ENCODE results near the gene SLMAP. TPM values are rescaled to one million over a fixed set of nuclear protein-coding genes. Genes with fewer than 3 reads are reported as not detected.
"Not testable (repeated sequence)": the region's sequence is repeated elsewhere in the genome, so short reads cannot be mapped to it uniquely, and the experiment has no call there.

Gene SLMAP
- total RNA-seq, 1 donor: 44.1 TPM

- DNase-seq (ENCODE audit: low read depth): no peak
- H3K4me3 ChIP-seq (ENCODE audit: low read depth, low read length): no peak overlapping the region
- TF ChIP-seq CTCF (IDR thresholded peaks at IDR 0.05; ENCODE audit: insufficient read depth, low read length): no peak
Measured at GRCh38 chr3:57794951-57795350, 38.8 kb downstream of the SLMAP start.

DNA sequence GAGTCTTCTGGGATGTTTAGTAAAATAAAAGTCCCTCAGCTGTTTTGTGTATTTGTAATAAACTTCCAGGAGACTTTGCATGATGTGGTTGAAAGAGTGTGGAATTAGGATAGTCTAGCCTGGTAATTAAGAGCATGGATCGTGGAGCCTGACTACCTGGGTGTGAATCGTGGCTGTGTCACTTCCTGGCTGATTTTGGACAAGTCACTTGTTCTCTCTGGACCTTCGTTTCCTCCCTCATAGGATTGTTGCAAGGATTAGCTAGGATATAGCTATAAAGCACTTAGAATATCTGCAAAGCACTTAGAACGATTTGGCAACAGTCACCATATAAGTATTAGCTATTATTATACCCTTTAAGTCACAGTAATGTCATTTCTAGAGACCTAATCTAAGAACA lies 40.2 kb downstream of the SLMAP start:
- no peak for TF ChIP-seq CTCF (IDR thresholded peaks at IDR 0.05; ENCODE audit: insufficient read depth, low read length)
- H3K4me3 ChIP-seq (ENCODE audit: low read depth, low read length): no peak overlapping the region
- DNase-seq (ENCODE audit: low read depth): no peak

GRCh38 chr3:57797701-57798487 lies 41.8 kb downstream of the SLMAP start:
- DNase-seq (ENCODE audit: low read depth): no peak
- no peak for TF ChIP-seq CTCF (IDR thresholded peaks at IDR 0.05; ENCODE audit: insufficient read depth, low read length)
- H3K4me3 ChIP-seq (ENCODE audit: low read depth, low read length): no peak overlapping the region

DNA sequence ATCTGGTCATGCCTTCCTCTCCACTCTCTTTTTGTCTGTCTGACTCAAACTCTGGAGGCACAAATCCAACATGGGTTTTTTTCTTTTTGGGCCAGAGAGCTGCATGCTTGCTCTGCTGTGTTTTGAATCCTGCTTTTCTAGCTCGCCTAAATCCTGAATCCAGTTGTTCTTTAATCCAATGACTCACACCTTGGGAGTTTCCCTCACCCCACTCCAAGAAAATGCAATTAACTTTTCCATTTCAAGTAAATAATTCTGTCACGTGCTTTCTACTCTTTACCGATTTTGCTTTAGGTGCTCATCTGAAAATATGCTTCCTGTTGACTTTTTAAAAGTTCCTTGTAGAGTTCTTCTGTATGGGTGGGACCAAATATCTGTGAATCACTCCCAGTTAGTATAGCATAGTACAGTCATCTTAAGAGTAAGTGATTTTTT lies 47.6 kb downstream of the SLMAP start:
- H3K4me3 ChIP-seq (ENCODE audit: low read depth, low read length): peak overlapping the region; percentile 34
- peak; percentile 95 for DNase-seq (ENCODE audit: low read depth)
- no peak for TF ChIP-seq CTCF (IDR thresholded peaks at IDR 0.05; ENCODE audit: insufficient read depth, low read length)

DNA sequence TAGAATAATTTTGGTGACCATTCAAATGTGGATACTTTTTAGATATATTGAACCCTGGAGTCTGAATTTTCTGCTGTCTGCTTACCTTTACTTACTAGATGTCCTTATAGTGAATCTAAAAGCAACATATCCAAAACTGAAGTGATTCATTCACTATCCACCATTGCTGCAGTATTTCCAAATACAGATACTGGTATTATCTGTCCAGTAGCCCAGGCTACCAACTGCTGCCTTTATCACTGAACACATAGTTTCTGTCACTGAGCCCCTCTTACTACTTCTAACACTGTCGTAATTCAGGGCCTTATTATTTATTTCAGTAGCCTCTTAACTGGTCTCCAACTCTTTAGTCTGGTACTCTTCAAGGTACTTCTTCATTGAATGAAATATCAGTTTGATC lies 49.2 kb downstream of the SLMAP start:
- no peak for DNase-seq (ENCODE audit: low read depth)
- no peak overlapping the region for H3K4me3 ChIP-seq (ENCODE audit: low read depth, low read length)
- TF ChIP-seq CTCF (IDR thresholded peaks at IDR 0.05; ENCODE audit: insufficient read depth, low read length): no peak

DNA sequence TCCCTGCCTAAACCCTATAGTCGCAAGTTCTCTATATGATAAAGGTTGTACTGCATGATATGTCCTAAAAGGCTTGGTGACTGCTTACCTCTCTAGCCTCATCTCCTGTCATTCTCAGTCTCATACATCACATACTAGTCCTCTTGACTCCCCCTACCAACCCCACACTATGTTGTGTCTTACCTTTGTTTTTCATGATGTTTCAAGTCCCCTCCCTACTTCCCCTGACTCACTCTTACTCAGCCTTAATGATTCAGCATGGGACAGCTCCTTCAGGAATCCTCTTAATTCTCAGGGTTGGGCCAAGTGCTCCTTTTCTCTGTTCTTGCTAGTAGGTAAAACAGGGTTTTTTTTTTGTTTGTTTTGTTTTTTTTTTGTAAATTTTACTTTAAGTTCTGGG lies 49.6 kb downstream of the SLMAP start:
- DNase-seq (ENCODE audit: low read depth): peak; percentile 73
- H3K4me3 ChIP-seq (ENCODE audit: low read depth, low read length): no peak overlapping the region
- no peak for TF ChIP-seq CTCF (IDR thresholded peaks at IDR 0.05; ENCODE audit: insufficient read depth, low read length)

DNA sequence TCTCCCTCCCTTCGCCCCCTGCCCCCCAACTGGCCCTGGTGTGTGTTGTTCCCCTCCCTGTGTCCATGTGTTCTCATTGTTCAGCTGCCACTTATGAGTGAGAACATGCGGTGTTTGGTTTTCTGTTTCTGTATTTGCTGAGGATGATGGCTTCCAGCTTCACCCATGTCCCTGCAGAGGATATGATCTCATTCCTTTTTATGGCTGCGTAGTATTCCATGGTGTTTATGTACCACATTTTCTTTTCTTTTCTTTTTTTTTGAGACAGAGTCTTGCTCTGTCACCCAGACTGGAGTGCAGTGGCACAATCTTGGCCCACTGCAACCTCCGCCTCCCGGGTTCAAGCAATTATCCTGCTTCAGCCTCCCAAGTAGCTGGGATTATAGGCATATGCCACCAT lies 50.1 kb downstream of the SLMAP start:
- not testable (repeated sequence) for DNase-seq (ENCODE audit: low read depth); H3K4me3 ChIP-seq (ENCODE audit: low read depth, low read length)
